HepG2 (cell line): ENCODE results near the gene GNAI2. TPM values are rescaled to one million over a fixed set of nuclear protein-coding genes. Genes with fewer than 3 reads are reported as not detected.

Source experiments
- ARID3A ChIP-seq: IDR thresholded peaks from 2 replicates; pipeline ENCODE4 v1.6.1; 2012; ENCODE audit warnings: low read depth, low read length, improper control_type of control experiment
- ARNT ChIP-seq: fragments of 450-650 bp; IDR thresholded peaks from 2 replicates; pipeline ENCODE4 v1.6.1; 2017
- ARNTL ChIP-seq: sonication (generic); formaldehyde crosslinking; IDR thresholded peaks from 2 replicates; pipeline ENCODE4 v1.4.0; 2020; ENCODE audit warnings: mild to moderate bottlenecking, missing genetic modification reagents
- CENPT ChIP-seq: sonication (generic); formaldehyde crosslinking; IDR thresholded peaks from 2 replicates; pipeline ENCODE4 v1.8.0; 2022; ENCODE audit warnings: low read depth, mild to moderate bottlenecking, moderate library complexity, missing genetic modification reagents
- CREM ChIP-seq, 2 experiments: sonication (generic) in 1 of 2; formaldehyde crosslinking in 1 of 2; IDR thresholded peaks; 2 replicates each; pipeline versions ENCODE4 v1.4.0 to v1.6.1; 2016 to 2020; ENCODE audit warnings: antibody characterized with exemption in 1 of 2, mild to moderate bottlenecking in 1 of 2, missing genetic modification reagents in 1 of 2
- FOXK2 ChIP-seq: fragments of 450-650 bp; IDR thresholded peaks from 2 replicates; pipeline ENCODE4 v1.6.1; 2016
- GTF3A ChIP-seq: sonication (generic); formaldehyde crosslinking; conservative IDR thresholded peaks from 2 replicates; pipeline ENCODE4 v1.4.0; 2020; ENCODE audit warnings: mild to moderate bottlenecking, missing genetic modification reagents
- HCFC1 ChIP-seq: fragments of 150-350 bp; IDR thresholded peaks from 2 replicates; pipeline ENCODE4 v1.6.1; 2014; ENCODE audit warnings: low read depth, low read length
- KAT7 ChIP-seq: IDR thresholded peaks from 2 replicates; pipeline ENCODE4 v1.6.1; 2018; ENCODE audit warnings: borderline replicate concordance, missing compliant biosample characterization
- KLF16 ChIP-seq, 2 experiments: sonication (generic) in 1 of 2; formaldehyde crosslinking in 1 of 2; IDR thresholded peaks; 2 replicates each; pipeline versions ENCODE4 v1.6.1 to v1.8.0; 2016 to 2023; ENCODE audit warnings: missing genetic modification reagents in 2 of 2, missing compliant biosample characterization in 1 of 2
- MAZ ChIP-seq, 2 experiments: sonication (generic) in 1 of 2; formaldehyde crosslinking in 1 of 2; IDR thresholded peaks; 2 replicates each; pipeline versions ENCODE4 v1.5.0 to v1.6.1; 2012 to 2020; ENCODE audit warnings: low read depth in 2 of 2, mild to moderate bottlenecking in 2 of 2, borderline replicate concordance in 1 of 2, improper control_type of control experiment in 1 of 2, low read length in 1 of 2, missing genetic modification reagents in 1 of 2, moderate library complexity in 1 of 2
- MTERF4 ChIP-seq: sonication (generic); formaldehyde crosslinking; IDR thresholded peaks from 2 replicates; pipeline ENCODE4 v1.8.0; 2023; ENCODE audit warnings: mild to moderate bottlenecking, missing genetic modification reagents
- POGK ChIP-seq: sonication (generic); formaldehyde crosslinking; conservative IDR thresholded peaks from 2 replicates; pipeline ENCODE4 v1.8.0; 2022; ENCODE audit warnings: mild to moderate bottlenecking, moderate library complexity, missing genetic modification reagents
- RAD51 ChIP-seq: fragments of 450-650 bp; IDR thresholded peaks from 2 replicates; pipeline ENCODE4 v1.6.1; 2016; ENCODE audit warnings: borderline replicate concordance
- SP4 ChIP-seq: sonication (generic); formaldehyde crosslinking; IDR thresholded peaks from 2 replicates; pipeline ENCODE4 v1.8.1; 2023; ENCODE audit warnings: mild to moderate bottlenecking, missing genetic modification reagents
- SUZ12 ChIP-seq: fragments of 150-350 bp; IDR thresholded peaks from 2 replicates; pipeline ENCODE4 v1.6.1; 2014; ENCODE audit warnings: low read depth, low read length
- ZBTB1 ChIP-seq: sonication (generic); formaldehyde crosslinking; IDR thresholded peaks from 2 replicates; pipeline ENCODE4 v1.4.0; 2020; ENCODE audit warnings: missing genetic modification reagents, borderline replicate concordance
- ZNF274 ChIP-seq: sonication (generic); formaldehyde crosslinking; IDR thresholded peaks from 2 replicates; pipeline ENCODE4 v1.5.1; 2020; ENCODE audit warnings: mild to moderate bottlenecking, missing genetic modification reagents
- ZNF329 ChIP-seq: sonication (generic); formaldehyde crosslinking; IDR thresholded peaks from 2 replicates; pipeline ENCODE4 v1.9.0; 2021; ENCODE audit warnings: low read depth, mild to moderate bottlenecking, missing genetic modification reagents
- polyA plus RNA-seq, 8 experiments: library from polyadenylated mRNA; depleted of rRNA in 3 of 8; stranded (reverse) in 7 of 8; unstranded in 1 of 8; fragments of >200 nt; fragmentation: Illumina TruSeq in 4 of 8; extraction: Trizol in 4 of 8; gene quantifications; 2 replicates each; pipeline versions ENCODE4 v1.2.1 to v1.2.3, GENCODE V29; 2011 to 2016; ENCODE audit warnings: low read depth in 4 of 8, missing spikeins in 1 of 8, mixed read lengths in 1 of 8; ENCODE audit not compliant: insufficient read depth in 1 of 8
- total RNA-seq, 5 experiments: library from RNA; depleted of rRNA; stranded (reverse); fragments of >200 nt; fragmentation: Illumina TruSeq; extraction: Trizol; gene quantifications; 2 replicates each; pipeline ENCODE4 v1.2.3, GENCODE V29; 2016; ENCODE audit warnings: low read depth in 1 of 5
- TF ChIP-seq, protein P1 (sequence below): sonication (generic); formaldehyde crosslinking; IDR thresholded peaks from 2 replicates; pipeline ENCODE4 v1.5.1; 2020; ENCODE audit warnings: mild to moderate bottlenecking, missing genetic modification reagents, moderate library complexity
- TF ChIP-seq, protein P2 (sequence below): sonication (generic); formaldehyde crosslinking; IDR thresholded peaks from 2 replicates; pipeline ENCODE4 v1.4.0; 2020; ENCODE audit warnings: missing genetic modification reagents

Gene GNAI2
- total and polyA plus RNA-seq, 2 of the 13 experiments (the other 11 are each of a cell fraction or from before 2014, with no cell fraction given): 51.1 to 66.2 TPM

GRCh38 chr3:50221411-50222168 is 14.4 kb upstream of the GNAI2 start (continued):
- TF ChIP-seq ARID3A: no peak
- TF ChIP-seq, protein P1, sequence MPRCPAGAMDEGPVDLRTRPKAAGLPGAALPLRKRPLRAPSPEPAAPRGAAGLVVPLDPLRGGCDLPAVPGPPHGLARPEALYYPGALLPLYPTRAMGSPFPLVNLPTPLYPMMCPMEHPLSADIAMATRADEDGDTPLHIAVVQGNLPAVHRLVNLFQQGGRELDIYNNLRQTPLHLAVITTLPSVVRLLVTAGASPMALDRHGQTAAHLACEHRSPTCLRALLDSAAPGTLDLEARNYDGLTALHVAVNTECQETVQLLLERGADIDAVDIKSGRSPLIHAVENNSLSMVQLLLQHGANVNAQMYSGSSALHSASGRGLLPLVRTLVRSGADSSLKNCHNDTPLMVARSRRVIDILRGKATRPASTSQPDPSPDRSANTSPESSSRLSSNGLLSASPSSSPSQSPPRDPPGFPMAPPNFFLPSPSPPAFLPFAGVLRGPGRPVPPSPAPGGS (CRISPR knock-in tag): peak; percentile 68
- peak; percentile 24; the same call in 1 of the 2 replicates for TF ChIP-seq CREM (IDR thresholded peaks at IDR 0.05)
- TF ChIP-seq CREM (CRISPR knock-in tag; IDR thresholded peaks at IDR 0.05): no peak
- TF ChIP-seq FOXK2: no peak
- no peak; the same call in 1 of the 2 replicates for TF ChIP-seq ZNF274 (CRISPR knock-in tag)
- TF ChIP-seq ZBTB1 (CRISPR knock-in tag): no peak
- no peak; a peak in 1 of 4 replicates for TF ChIP-seq KLF16 (CRISPR knock-in tag; IDR thresholded peaks at IDR 0.05)
- no peak for TF ChIP-seq SUZ12
- no peak; the same call in 1 of the 2 replicates for TF ChIP-seq MAZ (IDR thresholded peaks at IDR 0.05; ENCODE audit: borderline replicate concordance, low read depth, low read length)
- peak; percentile 59; the same call in 1 of the 2 replicates for TF ChIP-seq MAZ (CRISPR knock-in tag; IDR thresholded peaks at IDR 0.05; ENCODE audit: low read depth)
- no peak for TF ChIP-seq ZNF329 (CRISPR knock-in tag)
- no peak for TF ChIP-seq MTERF4 (CRISPR knock-in tag)
- TF ChIP-seq SP4: 0 out of 2 replicates have a peak, but pooled peaks have one; percentile 46
- no peak for TF ChIP-seq GTF3A
- TF ChIP-seq CENPT (CRISPR knock-in tag): no peak
- TF ChIP-seq RAD51: no peak
- TF ChIP-seq, protein P2, sequence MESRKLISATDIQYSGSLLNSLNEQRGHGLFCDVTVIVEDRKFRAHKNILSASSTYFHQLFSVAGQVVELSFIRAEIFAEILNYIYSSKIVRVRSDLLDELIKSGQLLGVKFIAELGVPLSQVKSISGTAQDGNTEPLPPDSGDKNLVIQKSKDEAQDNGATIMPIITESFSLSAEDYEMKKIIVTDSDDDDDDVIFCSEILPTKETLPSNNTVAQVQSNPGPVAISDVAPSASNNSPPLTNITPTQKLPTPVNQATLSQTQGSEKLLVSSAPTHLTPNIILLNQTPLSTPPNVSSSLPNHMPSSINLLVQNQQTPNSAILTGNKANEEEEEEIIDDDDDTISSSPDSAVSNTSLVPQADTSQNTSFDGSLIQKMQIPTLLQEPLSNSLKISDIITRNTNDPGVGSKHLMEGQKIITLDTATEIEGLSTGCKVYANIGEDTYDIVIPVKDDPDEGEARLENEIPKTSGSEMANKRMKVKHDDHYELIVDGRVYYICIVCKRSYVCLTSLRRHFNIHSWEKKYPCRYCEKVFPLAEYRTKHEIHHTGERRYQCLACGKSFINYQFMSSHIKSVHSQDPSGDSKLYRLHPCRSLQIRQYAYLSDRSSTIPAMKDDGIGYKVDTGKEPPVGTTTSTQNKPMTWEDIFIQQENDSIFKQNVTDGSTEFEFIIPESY (CRISPR knock-in tag): peak; percentile 7; the same call in 1 of the 2 replicates
- TF ChIP-seq KAT7 (CRISPR knock-in tag): peak; percentile 72; the same call in 1 of the 2 replicates
- no peak for TF ChIP-seq POGK (CRISPR knock-in tag)
- no peak for TF ChIP-seq ARNT
- no peak for TF ChIP-seq HCFC1
- 0 out of 2 replicates have a peak, but pooled peaks have one; percentile 9 for TF ChIP-seq ARNTL
